K562 (cell line): Measurements from ENCODE around the gene VAPB. TPM values are rescaled to one million over a fixed set of nuclear protein-coding genes. Genes with fewer than 3 reads are reported as not detected.

Source experiments
- ARID1B ChIP-seq: fragments of 450-650 bp; IDR thresholded peaks from 2 replicates; pipeline ENCODE4 v1.6.1; 2016; ENCODE audit warnings: antibody characterized with exemption, mild to moderate bottlenecking, inconsistent platforms
- EP300 ChIP-seq: IDR thresholded peaks from 2 replicates; pipeline ENCODE4 v1.6.1; 2012; ENCODE audit warnings: low read length, improper control_type of control experiment
- MAZ ChIP-seq, 2 experiments: fragments of 450-650 bp in 1 of 2; sonication (generic) in 1 of 2; formaldehyde crosslinking; IDR thresholded peaks in 1 of 2; conservative IDR thresholded peaks in 1 of 2; 2 replicates each; pipeline versions ENCODE4 v1.4.0 to v1.5.0; 2020; ENCODE audit warnings: mild to moderate bottlenecking in 1 of 2, missing genetic modification reagents in 1 of 2
- MTA1 ChIP-seq: fragments of 450-650 bp; IDR thresholded peaks from 2 replicates; pipeline ENCODE4 v1.6.1; 2017; ENCODE audit warnings: borderline replicate concordance
- NFE2 ChIP-seq: IDR thresholded peaks from 2 replicates; pipeline ENCODE4 v1.6.1; 2014; ENCODE audit warnings: antibody characterized with exemption, low read depth
- NFIC ChIP-seq: fragments of 450-650 bp; IDR thresholded peaks from 2 replicates; pipeline ENCODE4 v1.6.1; 2017; ENCODE audit warnings: mild to moderate bottlenecking, inconsistent platforms
- NFXL1 ChIP-seq: fragments of 450-650 bp; formaldehyde crosslinking; IDR thresholded peaks from 2 replicates; pipeline ENCODE4 v1.4.0; 2021; ENCODE audit warnings: mild to moderate bottlenecking
- PHTF2 ChIP-seq: fragments of 250-450 bp; sonication (Bioruptor Pico); IDR thresholded peaks from 2 replicates; pipeline ENCODE4 v1.5.0; 2021; ENCODE audit warnings: mild to moderate bottlenecking
- PURB ChIP-seq: sonication (generic); formaldehyde crosslinking; IDR thresholded peaks from 2 replicates; pipeline ENCODE4 v1.9.0; 2021; ENCODE audit warnings: low read depth, mild to moderate bottlenecking, missing genetic modification reagents
- RBM17 ChIP-seq: fragments of 200-400 bp; formaldehyde crosslinking; IDR thresholded peaks from 2 replicates; pipeline ENCODE4 v1.6.1; 2017; ENCODE audit warnings: low read depth, mild to moderate bottlenecking, low read length, borderline replicate concordance
- RBM25 ChIP-seq: fragments of 200-400 bp; formaldehyde crosslinking; IDR thresholded peaks from 2 replicates; pipeline ENCODE4 v1.6.1; 2018; ENCODE audit warnings: low read length, low read depth, moderate library complexity; ENCODE audit not compliant: severe bottlenecking
- RCOR1 ChIP-seq, 2 experiments: IDR thresholded peaks; 2 replicates each; pipeline ENCODE4 v1.6.1; 2012; ENCODE audit warnings: low read depth in 2 of 2, low read length in 2 of 2, borderline replicate concordance in 1 of 2, improper control_type of control experiment in 1 of 2
- RNF2 ChIP-seq: sonication (generic); IDR thresholded peaks from 2 replicates; pipeline ENCODE4 v1.6.1; 2016
- SMARCA4 ChIP-seq: fragments of 450-650 bp; IDR thresholded peaks from 2 replicates; pipeline ENCODE4 v1.6.1; 2016
- TCF3 ChIP-seq: sonication (generic); formaldehyde crosslinking; IDR thresholded peaks from 2 replicates; pipeline ENCODE4 v1.4.0; 2020; ENCODE audit warnings: mild to moderate bottlenecking, missing genetic modification reagents
- U2AF1 ChIP-seq: fragments of 200-400 bp; formaldehyde crosslinking; optimal IDR thresholded peaks from 2 replicates; pipeline ENCODE3; 2017; ENCODE audit warnings: mild to moderate bottlenecking, low read depth, low read length, moderate library complexity
- YBX1 ChIP-seq: fragments of 450-650 bp; IDR thresholded peaks from 2 replicates; pipeline ENCODE4 v1.7.1; 2016; ENCODE audit warnings: mild to moderate bottlenecking
- ZNF146 ChIP-seq: IDR thresholded peaks from one replicate; pipeline ENCODE4 v1.6.1; 2018; ENCODE audit warnings: missing compliant biosample characterization; ENCODE audit not compliant: unreplicated experiment
- ZNF41 ChIP-seq: fragments of 250-450 bp; sonication (Bioruptor Pico); conservative IDR thresholded peaks from 2 replicates; pipeline ENCODE4 v1.4.0; 2020; ENCODE audit warnings: mild to moderate bottlenecking
- polyA plus RNA-seq, 8 experiments: library from polyadenylated mRNA; depleted of rRNA in 4 of 8; stranded (reverse) in 5 of 8; unstranded in 3 of 8; fragments of >200 nt; fragmentation: Nextera tagmentation in 2 of 8; fragmentation: Illumina TruSeq in 1 of 8; extraction: Ambion mirVana in 2 of 8; extraction: Trizol in 1 of 8; gene quantifications; 2 replicates each; pipeline versions ENCODE4 v1.2.1 to v1.2.3, GENCODE V29; 2011 to 2014; ENCODE audit warnings: inconsistent platforms in 1 of 8, missing spikeins in 1 of 8
- total RNA-seq, 7 experiments: library from RNA; depleted of rRNA in 6 of 7; stranded (reverse); fragments of >200 nt in 6 of 7; fragmentation: Illumina TruSeq in 2 of 7; extraction: Trizol in 2 of 7; gene quantifications; 2 replicates each; pipeline versions ENCODE4 v1.2.1 to v1.2.3, GENCODE V29; 2011 to 2021; ENCODE audit warnings: low replicate concordance in 1 of 7
- TF ChIP-seq, protein P1 (sequence below): fragments of 250-450 bp; sonication (Bioruptor Pico); IDR thresholded peaks from 2 replicates; pipeline ENCODE4 v1.4.0; 2020; ENCODE audit warnings: mild to moderate bottlenecking
- TF ChIP-seq, protein P2 (sequence below): sonication (generic); formaldehyde crosslinking; IDR thresholded peaks from 2 replicates; pipeline ENCODE4 v1.4.0; 2020; ENCODE audit warnings: mild to moderate bottlenecking, missing genetic modification reagents
- TF ChIP-seq, protein P3 (sequence below): fragments of 200-800 bp; sonication (Bioruptor generic); IDR thresholded peaks from 2 replicates; pipeline ENCODE4 v1.6.1; 2017; ENCODE audit warnings: missing genetic modification characterization, missing compliant biosample characterization

Gene VAPB
- total and polyA plus RNA-seq, 9 of the 15 experiments (the other 6 are each of a cell fraction or from before 2014, with no cell fraction given) = 3.4 to 51.0 (median 27.9) TPM

DNA sequence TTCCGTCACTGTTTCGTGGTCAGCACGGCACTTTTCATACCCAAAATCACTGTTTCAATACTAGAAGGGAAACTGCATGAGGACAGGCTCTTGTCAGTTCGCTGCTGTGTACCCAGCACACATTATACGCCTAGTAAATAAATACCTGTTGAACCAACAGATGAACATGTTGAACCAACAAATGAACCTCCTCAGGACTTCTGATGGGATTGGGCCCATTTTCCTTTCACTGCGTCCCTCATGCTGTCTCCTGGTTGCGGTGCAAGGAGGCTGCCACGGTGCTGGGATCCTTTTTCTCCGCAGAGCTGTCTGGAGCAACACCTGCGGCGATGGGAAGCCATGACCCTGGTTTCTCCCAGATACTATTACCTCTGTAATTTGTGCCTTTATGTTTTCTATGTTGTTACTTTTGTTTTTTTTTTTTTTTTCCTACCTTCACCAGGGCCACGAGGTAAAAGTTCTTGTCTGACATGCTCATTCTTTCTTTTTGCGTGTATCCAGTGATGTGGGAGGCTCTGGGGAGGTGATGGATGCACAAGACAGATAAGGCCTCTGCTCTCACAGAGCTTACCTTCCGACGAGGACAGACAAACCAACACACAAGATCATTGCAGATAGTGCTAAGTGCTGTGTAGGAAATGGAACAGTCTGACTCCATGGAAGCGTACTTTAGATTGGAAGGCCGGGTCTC, 1.1 kb downstream of the VAPB start (continued):
- TF ChIP-seq, protein P1, sequence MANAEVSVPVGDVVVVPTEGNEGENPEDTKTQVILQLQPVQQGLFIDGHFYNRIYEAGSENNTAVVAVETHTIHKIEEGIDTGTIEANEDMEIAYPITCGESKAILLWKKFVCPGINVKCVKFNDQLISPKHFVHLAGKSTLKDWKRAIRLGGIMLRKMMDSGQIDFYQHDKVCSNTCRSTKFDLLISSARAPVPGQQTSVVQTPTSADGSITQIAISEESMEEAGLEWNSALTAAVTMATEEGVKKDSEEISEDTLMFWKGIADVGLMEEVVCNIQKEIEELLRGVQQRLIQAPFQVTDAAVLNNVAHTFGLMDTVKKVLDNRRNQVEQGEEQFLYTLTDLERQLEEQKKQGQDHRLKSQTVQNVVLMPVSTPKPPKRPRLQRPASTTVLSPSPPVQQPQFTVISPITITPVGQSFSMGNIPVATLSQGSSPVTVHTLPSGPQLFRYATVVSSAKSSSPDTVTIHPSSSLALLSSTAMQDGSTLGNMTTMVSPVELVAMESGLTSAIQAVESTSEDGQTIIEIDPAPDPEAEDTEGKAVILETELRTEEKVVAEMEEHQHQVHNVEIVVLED = no peak
- TF ChIP-seq, protein P2, sequence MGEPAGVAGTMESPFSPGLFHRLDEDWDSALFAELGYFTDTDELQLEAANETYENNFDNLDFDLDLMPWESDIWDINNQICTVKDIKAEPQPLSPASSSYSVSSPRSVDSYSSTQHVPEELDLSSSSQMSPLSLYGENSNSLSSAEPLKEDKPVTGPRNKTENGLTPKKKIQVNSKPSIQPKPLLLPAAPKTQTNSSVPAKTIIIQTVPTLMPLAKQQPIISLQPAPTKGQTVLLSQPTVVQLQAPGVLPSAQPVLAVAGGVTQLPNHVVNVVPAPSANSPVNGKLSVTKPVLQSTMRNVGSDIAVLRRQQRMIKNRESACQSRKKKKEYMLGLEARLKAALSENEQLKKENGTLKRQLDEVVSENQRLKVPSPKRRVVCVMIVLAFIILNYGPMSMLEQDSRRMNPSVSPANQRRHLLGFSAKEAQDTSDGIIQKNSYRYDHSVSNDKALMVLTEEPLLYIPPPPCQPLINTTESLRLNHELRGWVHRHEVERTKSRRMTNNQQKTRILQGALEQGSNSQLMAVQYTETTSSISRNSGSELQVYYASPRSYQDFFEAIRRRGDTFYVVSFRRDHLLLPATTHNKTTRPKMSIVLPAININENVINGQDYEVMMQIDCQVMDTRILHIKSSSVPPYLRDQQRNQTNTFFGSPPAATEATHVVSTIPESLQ (CRISPR knock-in tag) = no peak
- TF ChIP-seq NFE2 (0 out of 2 replicates have a peak, but pooled peaks have one; percentile 16), PURB (no peak), ZNF41 (CRISPR knock-in tag) (no peak), PHTF2 (CRISPR knock-in tag) (no peak), TCF3 (peak; percentile 90), MTA1 (peak; percentile 74; the same call in 1 of the 2 replicates), NFXL1 (CRISPR knock-in tag) (no peak), MAZ (CRISPR knock-in tag; conservative IDR thresholded peaks at IDR 0.05 in 1 of 2, IDR thresholded peaks at IDR 0.05 in 1 of 2) (0 out of 4 replicates have a peak, but pooled peaks of 1 of the 2 experiments have one; percentile 25), ZNF146 (CRISPR knock-in tag) (no peak), SMARCA4 (peak; percentile 96), EP300 (peak; percentile 85), U2AF1 (no peak), YBX1 (no peak), ARID1B (peak; percentile 94), RNF2 (peak; percentile 60; the same call in 1 of the 2 replicates), NFIC (peak; percentile 55), RBM25 (no peak), RCOR1 (IDR thresholded peaks at IDR 0.05; ENCODE audit: borderline replicate concordance in 1 of 2, low read depth in 2 of 2, low read length in 2 of 2) (peak in 1 of 2 experiments; percentile 87; a peak in 2 of 4 replicates), RBM17 (no peak)
- TF ChIP-seq, protein P3, sequence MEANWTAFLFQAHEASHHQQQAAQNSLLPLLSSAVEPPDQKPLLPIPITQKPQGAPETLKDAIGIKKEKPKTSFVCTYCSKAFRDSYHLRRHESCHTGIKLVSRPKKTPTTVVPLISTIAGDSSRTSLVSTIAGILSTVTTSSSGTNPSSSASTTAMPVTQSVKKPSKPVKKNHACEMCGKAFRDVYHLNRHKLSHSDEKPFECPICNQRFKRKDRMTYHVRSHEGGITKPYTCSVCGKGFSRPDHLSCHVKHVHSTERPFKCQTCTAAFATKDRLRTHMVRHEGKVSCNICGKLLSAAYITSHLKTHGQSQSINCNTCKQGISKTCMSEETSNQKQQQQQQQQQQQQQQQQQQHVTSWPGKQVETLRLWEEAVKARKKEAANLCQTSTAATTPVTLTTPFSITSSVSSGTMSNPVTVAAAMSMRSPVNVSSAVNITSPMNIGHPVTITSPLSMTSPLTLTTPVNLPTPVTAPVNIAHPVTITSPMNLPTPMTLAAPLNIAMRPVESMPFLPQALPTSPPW = no peak
